Measurements from ENCODE around the gene TCF21. TPM values are rescaled to one million over a fixed set of nuclear protein-coding genes. Genes with fewer than 3 reads are reported as not detected.
"Not testable (repeated sequence)": the region's sequence is repeated elsewhere in the genome, so short reads cannot be mapped to it uniquely, and the experiment has no call there.

Gene TCF21
- polyA plus RNA-seq, 1 donor from 2014 or later, result not detected

- Histone ChIP-seq H3K9me2 (ENCODE audit: insufficient read depth, low read length) (no peaks in the 10 kb centered on the region), H3K27me3 (ENCODE audit: insufficient read depth, low read depth, low read length) (no peaks in the 10 kb centered on the region), H3K4me2 (ENCODE audit: low read length) (no peak overlapping the region), H2AFZ (ENCODE audit: low read depth, low read length) (no peak overlapping the region), H4K20me1 (ENCODE audit: insufficient read depth) (no peaks in the 10 kb centered on the region), H3K36me3 (ENCODE audit: insufficient read depth, low read length) (no peaks in the 10 kb centered on the region), H3K27ac (ENCODE audit: low read length) (no peak overlapping the region), H3K9ac (ENCODE audit: low read length) (no peak overlapping the region), H3K9me3 (ENCODE audit: low read length) (no peaks in the 10 kb centered on the region), H3K79me2 (replicated peaks; ENCODE audit: insufficient read depth, low read length) (no peaks in the 10 kb centered on the region), H3F3A (ENCODE audit: insufficient read depth, low read length, poor library complexity, severe bottlenecking) (no peaks in the 10 kb centered on the region), H3K4me3 (ENCODE audit: low read length) (no peak overlapping the region)
- TF ChIP-seq CTCF (IDR thresholded peaks at IDR 0.05; ENCODE audit: poor library complexity, severe bottlenecking) (peak; percentile 67), POLR2AphosphoS5 (IDR thresholded peaks at IDR 0.05) (no peak), REST (IDR thresholded peaks at IDR 0.05; ENCODE audit: borderline replicate concordance) (no peak), RAD21 (conservative IDR thresholded peaks at IDR 0.05) (peak; percentile 66), MXI1 (conservative IDR thresholded peaks at IDR 0.05; ENCODE audit: poor library complexity, severe bottlenecking) (no peak), EP300 (conservative IDR thresholded peaks at IDR 0.05; ENCODE audit: poor library complexity, severe bottlenecking) (no peak), EZH2 (IDR thresholded peaks at IDR 0.05; ENCODE audit: borderline replicate concordance, insufficient read depth, low read length, poor library complexity, severe bottlenecking) (no peak), SMC3 (conservative IDR thresholded peaks at IDR 0.05; ENCODE audit: poor library complexity) (peak; percentile 59), TAF1 (IDR thresholded peaks at IDR 0.05; ENCODE audit: low read depth) (no peak)
Measured at GRCh38 chr6:133921249-133921859, 32.4 kb downstream of the TCF21 start.

- Histone ChIP-seq H3K79me2 (replicated peaks; ENCODE audit: insufficient read depth, low read length) (no peaks in the 10 kb centered on the region), H4K20me1 (ENCODE audit: insufficient read depth) (no peaks in the 10 kb centered on the region), H3K4me3 (ENCODE audit: low read length) (no peak overlapping the region), H3K36me3 (ENCODE audit: insufficient read depth, low read length) (no peaks in the 10 kb centered on the region), H3K27ac (ENCODE audit: low read length) (no peak overlapping the region), H3K27me3 (ENCODE audit: insufficient read depth, low read depth, low read length) (no peaks in the 10 kb centered on the region), H3K4me2 (ENCODE audit: low read length) (no peak overlapping the region), H2AFZ (ENCODE audit: low read depth, low read length) (no peak overlapping the region), H3F3A (ENCODE audit: insufficient read depth, low read length, poor library complexity, severe bottlenecking) (no peaks in the 10 kb centered on the region), H3K9ac (ENCODE audit: low read length) (no peak overlapping the region), H3K9me2 (ENCODE audit: insufficient read depth, low read length) (no peaks in the 10 kb centered on the region), H3K9me3 (ENCODE audit: low read length) (no peaks in the 10 kb centered on the region)
- TF ChIP-seq SMC3 (conservative IDR thresholded peaks at IDR 0.05; ENCODE audit: poor library complexity), result peak; percentile 98
- no peak for TF ChIP-seq TAF1 (IDR thresholded peaks at IDR 0.05; ENCODE audit: low read depth)
- TF ChIP-seq MXI1 (conservative IDR thresholded peaks at IDR 0.05; ENCODE audit: poor library complexity, severe bottlenecking), result no peak
- peak; percentile 95 for TF ChIP-seq RAD21 (conservative IDR thresholded peaks at IDR 0.05)
- TF ChIP-seq CTCF (IDR thresholded peaks at IDR 0.05; ENCODE audit: poor library complexity, severe bottlenecking), result peak; percentile 91
Measured at GRCh38 chr6:133923938-133924593, 35.2 kb downstream of the TCF21 start.

DNA sequence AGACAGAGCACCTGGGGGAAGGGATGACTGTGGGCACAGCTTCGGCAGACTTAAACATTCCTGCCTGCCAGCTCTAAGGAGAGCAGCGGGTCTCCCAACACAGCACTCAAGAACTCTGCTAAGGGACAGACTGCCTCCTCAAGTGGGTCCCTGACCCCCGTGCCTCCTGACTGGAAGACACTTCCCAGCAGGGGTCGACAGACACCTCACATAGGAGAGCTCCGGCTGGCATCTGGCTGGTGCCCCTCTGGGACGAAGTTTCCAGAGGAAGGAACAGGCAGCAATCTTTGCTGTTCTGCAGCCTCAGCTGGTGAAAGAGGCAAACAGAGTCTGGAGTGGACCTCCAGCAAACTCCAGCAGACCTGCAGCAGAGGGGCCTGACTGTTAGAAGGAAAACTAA, 42.3 kb downstream of the TCF21 start:
- H3K27ac ChIP-seq (ENCODE audit: low read length); H2AFZ ChIP-seq (ENCODE audit: low read depth, low read length); H3K4me3 ChIP-seq (ENCODE audit: low read length); H3K9me3 ChIP-seq (ENCODE audit: low read length); H3F3A ChIP-seq (ENCODE audit: insufficient read depth, low read length, poor library complexity, severe bottlenecking); H3K36me3 ChIP-seq (ENCODE audit: insufficient read depth, low read length); H3K4me2 ChIP-seq (ENCODE audit: low read length); H3K9me2 ChIP-seq (ENCODE audit: insufficient read depth, low read length); H4K20me1 ChIP-seq (ENCODE audit: insufficient read depth); H3K79me2 ChIP-seq (replicated peaks; ENCODE audit: insufficient read depth, low read length); H3K27me3 ChIP-seq (ENCODE audit: insufficient read depth, low read depth, low read length); H3K9ac ChIP-seq (ENCODE audit: low read length): not testable (repeated sequence)

DNA sequence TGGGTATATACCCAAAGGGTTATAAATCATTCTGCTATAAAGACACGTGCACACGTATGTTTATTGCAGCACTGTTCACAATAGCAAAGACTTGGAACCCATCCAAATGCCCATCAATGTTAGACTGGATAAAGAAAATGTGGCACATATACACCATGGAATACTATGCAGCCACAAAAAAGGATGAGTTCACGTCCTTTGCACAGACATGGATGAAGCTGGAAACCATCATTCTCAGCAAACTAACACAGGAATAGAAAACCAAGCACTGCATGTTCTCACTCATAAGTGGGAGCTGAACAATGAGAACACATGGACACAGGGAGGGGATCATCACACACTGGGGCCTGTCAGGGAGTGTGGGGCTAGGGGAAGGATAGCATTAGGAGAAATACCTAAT, 47.4 kb downstream of the TCF21 start:
- H3K36me3 ChIP-seq (ENCODE audit: insufficient read depth, low read length); H3K27ac ChIP-seq (ENCODE audit: low read length); H3K4me2 ChIP-seq (ENCODE audit: low read length); H3K9me3 ChIP-seq (ENCODE audit: low read length); H3K9me2 ChIP-seq (ENCODE audit: insufficient read depth, low read length); H3K27me3 ChIP-seq (ENCODE audit: insufficient read depth, low read depth, low read length); H3F3A ChIP-seq (ENCODE audit: insufficient read depth, low read length, poor library complexity, severe bottlenecking); H3K4me3 ChIP-seq (ENCODE audit: low read length); H3K79me2 ChIP-seq (replicated peaks; ENCODE audit: insufficient read depth, low read length); H4K20me1 ChIP-seq (ENCODE audit: insufficient read depth); H3K9ac ChIP-seq (ENCODE audit: low read length); H2AFZ ChIP-seq (ENCODE audit: low read depth, low read length): not testable (repeated sequence)
